Lung (tissue), 12 donors: ENCODE measurements around the gene WDR64. TPM values are rescaled to one million over a fixed set of nuclear protein-coding genes. Genes with fewer than 3 reads are reported as not detected.

Source experiments
- ATAC-seq: fragments of 200-7000 bp; cut with Tn5 transposase; one replicate; pipeline ENCODE4 v1.9.1; 2020; ENCODE audit warnings: moderate number of reproducible peaks; ENCODE audit not compliant: insufficient read depth, low FRiP score
- DNase-seq, 3 donors: peaks; one replicate each; pipeline ENCODE4 v3.0.0-alpha.2; 2013 to 2017
- H3K27ac ChIP-seq, 2 donors: one replicate each; pipeline ENCODE4 v1.5.1; 2013; ENCODE audit warnings: mild to moderate bottlenecking in 2 of 2, moderate library complexity in 2 of 2, control low read depth in 1 of 2, inconsistent platforms in 1 of 2, low read depth in 1 of 2, low read length in 1 of 2
- H3K27me3 ChIP-seq, 3 donors: one replicate each; pipeline ENCODE4 v1.5.1; 2013; ENCODE audit warnings: low read length in 2 of 3; ENCODE audit not compliant: control insufficient read depth in 3 of 3, insufficient read depth in 3 of 3
- H3K36me3 ChIP-seq, 4 donors: one replicate each; pipeline ENCODE4 v1.5.1; 2013; ENCODE audit warnings: low read length in 4 of 4, mild to moderate bottlenecking in 1 of 4, moderate library complexity in 1 of 4; ENCODE audit not compliant: control insufficient read depth in 4 of 4, insufficient read depth in 4 of 4
- H3K4me1 ChIP-seq, 5 donors: one replicate each; pipeline ENCODE4 v1.5.1; 2013; ENCODE audit warnings: low read length in 5 of 5, mild to moderate bottlenecking in 2 of 5, moderate library complexity in 1 of 5; ENCODE audit not compliant: control insufficient read depth in 5 of 5, insufficient read depth in 5 of 5
- H3K4me3 ChIP-seq: one replicate; pipeline ENCODE4 v1.5.1; 2013; ENCODE audit warnings: mild to moderate bottlenecking, control low read depth, moderate library complexity
- H3K9ac ChIP-seq, 2 donors: one replicate each; pipeline ENCODE4 v1.5.1; 2013; ENCODE audit warnings: low read length in 2 of 2, control low read depth in 1 of 2; ENCODE audit not compliant: insufficient read depth in 1 of 2
- H3K9me3 ChIP-seq, 4 donors: one replicate each; pipeline ENCODE4 v1.5.1; 2013; ENCODE audit warnings: low read length in 3 of 4, mild to moderate bottlenecking in 1 of 4, moderate library complexity in 1 of 4; ENCODE audit not compliant: control insufficient read depth in 4 of 4, insufficient read depth in 3 of 4
- WGBS, 2 donors: extraction: QIAGEN DNeasy Blood & Tissue Kit; methylation state at CpG; one replicate each; pipeline ENCODE4 v1.1.7; 2013; 5-methylcytosine and 5-hydroxymethylcytosine counted together
- polyA plus RNA-seq, 2 donors: library from polyadenylated mRNA; stranded (reverse); fragments of 200-250 nt; gene quantifications; one replicate each; pipeline ENCODE4 v1.2.1, GENCODE V29; 2013
- total RNA-seq, 2 donors: library from RNA; depleted of rRNA in 1 of 2; stranded (reverse); fragments of >200 nt in 1 of 2; gene quantifications; one replicate each; pipeline ENCODE4 v1.2.1, GENCODE V29; 2014 to 2021
- TF ChIP-seq, protein P1 (sequence below): IDR thresholded peaks from 2 replicates; pipeline ENCODE4 v1.5.1; 2012; ENCODE audit warnings: mild to moderate bottlenecking; ENCODE audit errors: control extremely low read depth, extremely low read depth
- donor health status: control.
- donor health status: control.
- donor health status: Bipolar disorder and iron deficiency.
- donor health status: healthy.
- donor health status: DM: yes; HTN: yes; CAD: no.

The WDR64 gene
- total and polyA plus RNA-seq, 4 donors, result not detected

DNA sequence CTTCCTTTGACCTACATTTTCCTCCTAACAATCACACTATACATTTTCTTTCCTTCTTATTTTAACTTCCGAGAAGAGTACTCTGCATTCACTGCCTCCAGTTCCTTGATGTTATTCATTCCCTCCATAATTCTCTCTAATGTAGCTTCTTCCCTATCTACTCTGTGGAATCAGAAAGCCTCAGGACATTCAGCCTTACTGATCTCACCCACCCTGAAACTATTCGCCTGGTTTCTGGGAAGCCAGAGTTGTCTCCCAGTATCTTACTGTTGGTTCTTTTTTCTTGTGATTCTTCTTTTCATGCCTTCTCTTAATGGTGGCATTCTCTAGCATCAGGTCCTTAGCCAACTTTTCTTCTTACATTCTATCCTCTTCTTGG lies 45.5 kb downstream of the WDR64 start:
- Histone ChIP-seq H3K4me3 (no peak overlapping the region), H3K9ac (no peak overlapping the region), H3K36me3 (no peaks in the 10 kb centered on the region), H3K27me3 (no peaks in the 10 kb centered on the region), H3K4me1 (peaks cover 0 to 3% (median 0%) of the 10 kb centered on the region in 5 donors), H3K27ac (no peak overlapping the region), H3K9me3 (no peaks in the 10 kb centered on the region)
- ATAC-seq (no peak), DNase-seq (no peak)
- WGBS, 2 donors, result 92 to 95% methylated on average over 2 of the region's 2 CpGs
- TF ChIP-seq, protein P1, sequence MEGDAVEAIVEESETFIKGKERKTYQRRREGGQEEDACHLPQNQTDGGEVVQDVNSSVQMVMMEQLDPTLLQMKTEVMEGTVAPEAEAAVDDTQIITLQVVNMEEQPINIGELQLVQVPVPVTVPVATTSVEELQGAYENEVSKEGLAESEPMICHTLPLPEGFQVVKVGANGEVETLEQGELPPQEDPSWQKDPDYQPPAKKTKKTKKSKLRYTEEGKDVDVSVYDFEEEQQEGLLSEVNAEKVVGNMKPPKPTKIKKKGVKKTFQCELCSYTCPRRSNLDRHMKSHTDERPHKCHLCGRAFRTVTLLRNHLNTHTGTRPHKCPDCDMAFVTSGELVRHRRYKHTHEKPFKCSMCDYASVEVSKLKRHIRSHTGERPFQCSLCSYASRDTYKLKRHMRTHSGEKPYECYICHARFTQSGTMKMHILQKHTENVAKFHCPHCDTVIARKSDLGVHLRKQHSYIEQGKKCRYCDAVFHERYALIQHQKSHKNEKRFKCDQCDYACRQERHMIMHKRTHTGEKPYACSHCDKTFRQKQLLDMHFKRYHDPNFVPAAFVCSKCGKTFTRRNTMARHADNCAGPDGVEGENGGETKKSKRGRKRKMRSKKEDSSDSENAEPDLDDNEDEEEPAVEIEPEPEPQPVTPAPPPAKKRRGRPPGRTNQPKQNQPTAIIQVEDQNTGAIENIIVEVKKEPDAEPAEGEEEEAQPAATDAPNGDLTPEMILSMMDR, result no peak

DNA sequence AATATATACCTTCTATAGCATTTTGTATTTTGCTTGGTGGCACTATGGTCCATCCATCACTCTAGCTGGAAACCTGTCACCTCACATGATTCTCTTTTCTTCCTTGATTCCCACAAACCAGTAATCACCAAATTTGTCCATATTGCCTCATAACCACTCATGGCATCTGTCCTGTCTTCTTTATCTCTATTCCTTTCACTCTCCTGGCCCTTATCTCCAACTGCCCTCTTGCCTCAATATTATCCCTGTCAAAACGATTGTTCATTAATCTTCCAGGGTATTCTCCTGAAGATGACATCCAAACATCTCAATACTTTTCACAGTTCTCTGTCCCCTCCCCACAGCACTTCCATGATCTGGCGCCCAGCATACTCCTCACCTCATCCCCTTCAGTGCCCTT lies 46.1 kb downstream of the WDR64 start:
- Histone ChIP-seq H3K36me3 (no peaks in the 10 kb centered on the region), H3K27me3 (no peaks in the 10 kb centered on the region), H3K27ac (no peak overlapping the region), H3K9ac (no peak overlapping the region), H3K4me1 (peaks cover 0 to 3% (median 0%) of the 10 kb centered on the region in 5 donors), H3K9me3 (no peaks in the 10 kb centered on the region), H3K4me3 (no peak overlapping the region)
- no peak for ATAC-seq
- TF ChIP-seq, protein P1, result no peak
- WGBS, 2 donors, result 84 to 85% methylated on average over 2 of the region's 2 CpGs
- no peak for DNase-seq

DNA sequence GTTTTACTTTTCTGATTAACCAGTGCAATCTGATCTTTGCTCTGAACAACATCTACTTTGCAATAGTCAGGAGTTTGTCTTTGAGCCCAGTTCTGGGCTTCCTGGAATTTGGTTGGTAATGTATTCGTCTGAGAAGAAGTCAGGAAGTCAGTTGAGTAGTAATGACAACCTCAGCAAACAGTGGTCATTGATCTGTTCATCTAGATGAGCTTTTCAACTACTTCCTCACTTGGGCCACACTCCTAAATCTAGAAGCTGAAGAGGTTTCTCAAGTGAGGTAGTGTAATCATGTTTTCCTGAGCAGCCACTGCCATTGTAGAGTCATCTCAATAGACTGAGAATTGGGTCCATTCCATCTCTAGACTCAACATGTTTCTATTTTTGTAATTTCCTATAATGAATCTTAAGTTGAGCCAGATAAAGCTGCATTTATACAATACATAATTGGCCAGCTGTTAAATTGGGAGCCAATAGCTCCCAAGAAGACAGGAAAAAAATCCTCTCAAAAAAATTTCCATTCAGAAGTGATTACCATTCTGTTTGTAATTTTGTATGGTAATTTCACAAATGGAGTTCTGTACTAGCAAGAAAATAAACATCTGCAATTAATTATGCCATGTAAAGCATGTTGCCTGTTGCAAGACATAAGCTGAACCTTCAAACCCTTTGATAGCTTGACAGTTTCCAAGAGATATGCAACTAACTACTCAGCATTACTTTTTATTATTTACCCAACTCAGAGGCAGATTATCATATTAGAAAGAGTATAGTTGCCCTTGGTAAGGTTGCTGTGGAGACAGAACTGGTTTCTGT lies 49.6 kb downstream of the WDR64 start:
- H3K9me3 ChIP-seq, result no peaks in the 10 kb centered on the region
- 26% methylated on average over 1 of the region's 1 CpG for WGBS, 2 donors
- DNase-seq (peak in 1 of 3 donors; percentile 4), ATAC-seq (no peak)
- H3K9ac ChIP-seq, result no peak overlapping the region
- H3K36me3 ChIP-seq, result no peaks in the 10 kb centered on the region
- no peaks in the 10 kb centered on the region for H3K4me1 ChIP-seq
- H3K27me3 ChIP-seq, result no peaks in the 10 kb centered on the region
- H3K27ac ChIP-seq, result no peak overlapping the region
- no peak overlapping the region for H3K4me3 ChIP-seq
- TF ChIP-seq, protein P1, result no peak
